NCI-H446 (cell line): ENCODE results near the gene KCNS3.
"Not testable (repeated sequence)": the region's sequence is repeated elsewhere in the genome, so short reads cannot be mapped to it uniquely, and the experiment has no call there.

Experiments
- DNase-seq, 2 experiments: peaks; one replicate each; lab custom pipeline; 2025; lab: John Stamatoyannopoulos, UW

KCNS3 gene

GRCh38 chr2:17947113-17947512 is 68.6 kb downstream of the KCNS3 start:
- DNase-seq, result no peak

GRCh38 chr2:17950006-17950405 is 71.5 kb downstream of the KCNS3 start:
- no peak for DNase-seq

- no peak for DNase-seq
Measured at GRCh38 chr2:17951563-17951962, 73.1 kb downstream of the KCNS3 start.

GRCh38 chr2:17958466-17959092 is 80.1 kb downstream of the KCNS3 start:
- DNase-seq, result no peak

GRCh38 chr2:17959356-17959755 is 80.9 kb downstream of the KCNS3 start:
- DNase-seq, result no peak

- DNase-seq, result no peak
Measured at GRCh38 chr2:17959833-17960232, 81.4 kb downstream of the KCNS3 start.

- no peak for DNase-seq
Measured at GRCh38 chr2:17960925-17961324, 82.5 kb downstream of the KCNS3 start.

- no peak for DNase-seq
Measured at GRCh38 chr2:17961789-17962188, 83.3 kb downstream of the KCNS3 start.

- DNase-seq, result no peak
Measured at GRCh38 chr2:17962876-17963275, 84.4 kb downstream of the KCNS3 start.

GRCh38 chr2:17963571-17963970 is 85.1 kb downstream of the KCNS3 start:
- not testable (repeated sequence) for DNase-seq

- no peak for DNase-seq
Measured at GRCh38 chr2:17965196-17965595, 86.7 kb downstream of the KCNS3 start.

GRCh38 chr2:17966798-17967197 is 88.3 kb downstream of the KCNS3 start:
- no peak for DNase-seq

GRCh38 chr2:17969661-17970060 is 91.2 kb downstream of the KCNS3 start:
- DNase-seq, result no peak

GRCh38 chr2:17971531-17972125 is 93.2 kb downstream of the KCNS3 start:
- no peak for DNase-seq

- no peak for DNase-seq
Measured at GRCh38 chr2:17972991-17973390, 94.5 kb downstream of the KCNS3 start.

- no peak for DNase-seq
Measured at GRCh38 chr2:17975401-17975800, 96.9 kb downstream of the KCNS3 start.

- no peak for DNase-seq
Measured at GRCh38 chr2:17976871-17977746, 98.6 kb downstream of the KCNS3 start.

GRCh38 chr2:17979707-17980106 is 101.2 kb downstream of the KCNS3 start:
- no peak for DNase-seq

- DNase-seq, result no peak
Measured at GRCh38 chr2:17981936-17982335, 103.5 kb downstream of the KCNS3 start.
